GM18868 (cell line): ENCODE data around the gene ADORA2B.
"Not testable (repeated sequence)": the region's sequence is repeated elsewhere in the genome, so short reads cannot be mapped to it uniquely, and the experiment has no call there.

ENCODE experiments used
- ATAC-seq: cut with Tn5 transposase; IDR thresholded peaks from one replicate; pipeline ENCODE4 v1.9.1; 2021; ENCODE audit warnings: mild to moderate bottlenecking, moderate library complexity; ENCODE audit not compliant: unreplicated experiment

Gene ADORA2B

GRCh38 chr17:15944759-15945526 is at the start of gene ADORA2B:
TSS of gene ADORA2B (plus strand) at chr17:15945130. CDS start at chr17:15945249, 119 bp downstream.
- ATAC-seq, result peak; percentile 66

GRCh38 chr17:15896277-15896676 is 48.7 kb upstream of the ADORA2B start:
- ATAC-seq, result no peak

DNA sequence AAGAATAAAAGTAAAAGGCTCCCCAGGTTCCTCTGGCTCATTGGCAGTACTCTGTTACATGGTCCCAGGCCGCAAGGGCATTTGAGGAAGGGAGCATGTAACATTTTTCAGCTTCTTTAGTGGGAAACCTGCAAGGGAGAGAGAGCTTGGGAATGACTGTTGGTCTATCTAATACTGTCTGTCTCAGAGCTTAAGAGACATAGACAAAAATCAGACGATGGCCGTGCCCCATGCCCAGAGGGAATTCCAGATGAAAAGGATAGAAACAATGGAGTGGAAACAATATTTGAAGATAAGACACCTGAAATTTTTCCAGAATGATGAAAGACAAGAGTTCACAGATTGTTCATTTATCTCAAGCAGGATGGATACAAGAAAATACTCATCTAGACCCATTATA is 48.1 kb upstream of the ADORA2B start:
- no peak for ATAC-seq

GRCh38 chr17:15899596-15899995 is 45.3 kb upstream of the ADORA2B start:
- not testable (repeated sequence) for ATAC-seq

DNA sequence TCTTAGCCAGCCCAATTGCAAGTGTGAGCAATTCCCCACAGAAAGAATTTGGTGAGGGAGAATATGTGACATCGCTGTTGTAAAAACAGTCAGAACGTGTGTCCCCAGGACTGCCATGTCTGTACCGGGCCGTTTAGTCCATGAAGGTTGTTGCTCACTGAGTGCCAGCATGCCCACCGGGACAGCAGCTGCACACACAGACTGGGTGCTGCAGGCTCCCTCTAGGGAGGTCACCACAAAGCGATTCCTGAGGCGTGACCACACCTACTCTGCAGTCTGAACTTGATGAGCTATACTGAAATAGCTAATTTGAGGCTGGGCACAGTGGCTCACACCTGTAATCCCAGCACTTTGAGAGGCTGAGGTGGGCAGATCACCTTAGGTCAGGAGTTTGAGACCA is 44.1 kb upstream of the ADORA2B start:
- ATAC-seq, result no peak

- not testable (repeated sequence) for ATAC-seq
Observed at GRCh38 chr17:15905236-15905635, 39.7 kb upstream of the ADORA2B start.

GRCh38 chr17:15907290-15907689 is 37.6 kb upstream of the ADORA2B start:
- ATAC-seq, result no peak

DNA sequence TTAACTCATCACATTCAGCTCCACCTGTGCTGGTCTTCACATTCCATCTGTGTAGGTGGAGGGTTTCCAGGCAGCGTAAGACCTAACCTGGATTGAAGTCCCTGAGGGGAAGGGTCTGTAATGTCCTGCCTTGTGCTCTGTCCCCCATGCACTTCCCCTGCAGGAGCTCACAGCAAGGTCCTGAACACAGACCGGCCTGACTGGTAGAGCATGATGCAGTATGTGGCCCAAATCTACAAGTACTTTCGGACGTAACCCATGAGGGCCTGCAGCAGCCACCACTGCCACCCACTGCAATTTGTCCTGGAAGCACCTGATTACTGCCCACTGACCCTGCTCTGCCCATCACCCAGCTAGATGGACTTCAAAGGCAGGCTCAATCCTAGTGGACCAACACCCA is 36.6 kb upstream of the ADORA2B start:
- no peak for ATAC-seq

- no peak for ATAC-seq
Observed at GRCh38 chr17:15909481-15909991, 35.4 kb upstream of the ADORA2B start.

DNA sequence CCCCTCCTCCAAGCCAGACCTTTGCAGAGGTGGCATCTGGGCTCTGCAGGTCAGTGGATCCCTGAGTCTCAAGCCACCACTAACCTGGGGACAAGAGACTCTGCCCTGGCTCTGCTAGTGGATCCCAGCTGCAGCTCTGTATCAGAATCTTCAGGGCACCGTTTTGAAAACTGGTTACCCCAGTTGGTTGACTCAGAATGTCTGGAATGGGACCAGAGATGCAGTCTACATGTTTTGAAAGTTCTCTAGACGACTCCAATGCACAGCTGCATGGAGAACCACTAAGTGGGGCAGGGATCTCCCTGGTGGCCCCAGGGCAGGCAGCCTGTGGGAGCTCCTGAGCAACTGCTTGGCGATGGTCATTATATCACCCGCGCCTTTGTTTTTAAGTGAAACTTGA is 34.1 kb upstream of the ADORA2B start:
- ATAC-seq, result no peak

- ATAC-seq, result not testable (repeated sequence)
Observed at GRCh38 chr17:15911701-15912100, 33.2 kb upstream of the ADORA2B start.

DNA sequence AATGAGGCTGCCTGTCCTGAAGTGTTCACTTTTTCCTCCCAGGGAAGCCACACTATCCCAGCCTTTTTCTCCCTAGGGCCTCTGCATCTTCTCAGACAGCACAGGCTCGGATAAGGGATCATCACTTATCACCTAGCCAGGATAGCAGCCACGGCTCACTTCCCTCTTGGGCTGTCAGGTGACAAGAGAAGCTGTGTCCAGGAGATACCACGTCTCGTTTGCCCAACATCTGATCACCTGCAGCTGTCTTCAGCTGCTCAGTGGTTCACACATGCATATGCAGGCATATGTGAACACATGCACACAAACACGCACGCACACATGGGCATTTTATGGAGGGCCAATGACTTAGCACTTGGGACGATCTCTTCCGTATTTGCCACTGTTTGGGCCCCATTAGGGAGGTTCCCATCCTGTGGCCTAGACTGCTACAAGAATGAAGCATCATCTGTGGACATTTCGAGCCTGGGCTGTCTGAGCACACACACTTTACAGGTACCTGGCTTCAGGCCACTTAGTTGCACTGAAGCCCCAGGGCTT is 32.4 kb upstream of the ADORA2B start:
- no peak for ATAC-seq

GRCh38 chr17:15913826-15914225 is 31.1 kb upstream of the ADORA2B start:
- no peak for ATAC-seq

DNA sequence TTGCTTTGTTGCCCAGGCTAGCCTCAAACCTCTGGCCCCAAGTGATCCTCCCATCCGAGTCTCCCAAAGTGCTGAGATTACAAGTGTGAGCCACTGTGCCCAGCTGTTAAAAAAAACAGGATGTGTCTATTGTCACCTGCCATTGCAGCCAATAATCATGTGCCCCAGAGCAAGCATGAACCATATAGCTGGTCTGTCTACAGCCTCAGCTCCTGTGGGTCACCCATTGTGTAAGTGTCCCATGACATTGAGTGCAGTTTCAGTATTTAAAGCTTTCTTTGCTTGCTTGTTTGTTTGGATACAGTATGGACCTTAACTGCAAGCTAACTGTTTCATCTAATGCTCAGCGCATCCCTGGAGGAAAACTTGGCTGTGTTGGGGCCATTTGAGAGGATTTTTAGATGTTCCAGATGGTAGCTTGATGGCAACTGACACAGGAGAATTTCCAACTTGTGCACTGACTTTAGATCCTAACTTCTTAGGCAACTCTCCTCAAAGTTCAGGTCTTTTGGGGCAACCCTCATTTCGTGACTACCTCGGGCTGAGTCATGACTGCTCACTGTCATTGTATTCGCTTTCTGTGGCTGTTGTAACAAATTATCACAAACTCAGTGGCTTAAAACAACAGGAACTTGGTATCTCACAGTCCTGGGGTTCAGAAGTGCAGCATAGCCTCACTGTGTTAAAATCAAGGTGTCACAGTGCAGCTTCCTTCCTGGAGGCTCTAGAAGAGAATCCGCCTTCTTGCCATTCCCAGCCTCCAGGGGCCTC is 30.3 kb upstream of the ADORA2B start:
- no peak for ATAC-seq

DNA sequence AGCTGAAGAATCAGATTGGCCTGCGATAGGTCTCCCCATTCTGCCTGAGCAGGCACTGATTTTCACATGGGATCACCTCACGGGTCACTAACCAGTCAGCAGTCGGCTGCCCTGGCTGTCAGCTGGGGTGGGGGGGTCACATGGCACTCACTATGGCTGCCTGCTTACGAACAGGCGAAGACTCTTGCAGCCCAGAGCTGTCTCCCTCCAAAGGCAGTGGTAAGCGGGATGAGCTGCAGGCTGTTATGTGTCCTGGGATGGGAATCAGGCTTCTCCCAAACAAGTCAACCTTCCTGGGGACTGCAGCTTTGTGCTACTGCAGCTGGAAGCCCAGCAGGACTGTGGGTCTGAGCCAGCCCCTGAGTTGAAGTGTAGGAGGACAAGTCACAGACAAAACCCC is 29.0 kb upstream of the ADORA2B start:
- ATAC-seq, result no peak

GRCh38 chr17:15917021-15917437 is 27.9 kb upstream of the ADORA2B start:
- ATAC-seq, result no peak

DNA sequence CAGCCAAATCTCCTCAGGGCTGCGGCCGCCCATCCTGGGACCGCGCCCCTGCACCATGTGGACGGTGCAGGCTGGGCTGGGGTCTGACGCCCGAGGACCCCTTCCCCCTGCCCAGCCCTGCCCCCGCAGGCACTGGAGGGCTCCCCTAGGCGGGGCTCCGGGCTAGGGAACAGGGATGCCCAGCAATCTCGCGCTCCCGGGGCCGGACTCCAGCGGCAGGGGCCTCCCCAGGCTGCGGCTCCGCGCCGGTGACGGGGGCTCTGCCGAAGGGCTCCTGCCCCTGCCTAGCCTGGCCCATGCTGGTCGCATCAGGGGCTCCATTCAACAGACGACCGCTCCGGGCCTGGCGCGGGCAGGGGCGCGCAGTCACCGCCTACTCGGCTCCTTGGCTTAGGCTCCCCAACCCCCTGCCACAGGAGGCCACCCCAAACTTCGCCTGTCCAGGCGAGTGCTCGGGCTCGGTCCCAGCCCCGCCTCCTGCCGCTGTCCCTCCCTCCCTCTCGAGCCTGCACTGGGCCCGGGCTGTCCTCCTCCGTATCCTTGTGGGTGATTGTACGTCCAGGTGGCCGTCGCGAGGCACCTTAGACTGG is 27.4 kb upstream of the ADORA2B start:
- ATAC-seq, result no peak

DNA sequence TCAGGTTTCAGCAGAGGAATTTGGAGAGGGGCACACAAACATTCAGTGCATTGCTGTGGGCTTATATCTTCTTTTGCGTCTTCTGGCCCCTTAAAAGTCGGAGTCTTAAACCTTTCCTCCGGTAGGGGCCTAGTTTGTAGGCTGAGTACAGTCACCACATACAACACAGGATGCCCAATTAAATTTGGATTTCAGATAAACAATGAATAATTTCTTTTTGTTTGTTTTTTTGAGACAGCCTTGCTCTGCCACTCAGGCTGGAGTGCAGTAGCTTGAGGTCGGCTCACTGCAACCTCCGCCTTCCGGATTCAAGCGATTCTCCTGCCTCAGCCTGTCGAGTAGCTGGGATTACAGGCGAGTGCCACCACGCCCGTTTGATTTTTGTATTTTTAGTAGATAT is 26.7 kb upstream of the ADORA2B start:
- no peak for ATAC-seq

DNA sequence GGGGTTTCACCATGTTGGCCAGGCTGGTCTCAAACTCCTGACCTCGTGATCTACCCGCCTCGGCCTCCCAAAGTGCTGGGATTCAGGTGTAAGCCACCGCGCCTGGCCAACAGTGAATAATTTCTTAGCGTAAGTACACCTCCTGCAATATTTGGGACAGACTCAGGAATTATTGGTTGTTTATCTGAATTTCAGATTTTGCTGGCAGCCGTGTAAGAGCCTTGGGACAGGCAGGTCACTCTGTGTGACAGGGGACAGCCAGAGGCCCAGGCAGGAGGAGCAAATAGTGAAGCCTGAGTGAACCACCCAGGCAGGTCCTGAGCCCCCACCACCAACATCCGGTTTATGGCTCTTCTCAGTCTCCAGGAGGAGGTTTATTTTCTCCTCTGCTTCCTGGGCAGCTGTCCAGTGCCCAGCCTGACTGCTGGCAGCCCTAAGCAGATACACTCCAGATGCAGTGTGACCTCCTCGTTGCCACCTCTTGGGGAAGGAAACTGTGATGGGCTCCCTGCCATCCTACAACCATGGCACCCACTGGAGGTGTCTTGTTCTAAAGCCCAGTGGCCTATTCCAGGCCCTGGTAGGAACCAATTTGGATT is 26.2 kb upstream of the ADORA2B start:
- no peak for ATAC-seq

DNA sequence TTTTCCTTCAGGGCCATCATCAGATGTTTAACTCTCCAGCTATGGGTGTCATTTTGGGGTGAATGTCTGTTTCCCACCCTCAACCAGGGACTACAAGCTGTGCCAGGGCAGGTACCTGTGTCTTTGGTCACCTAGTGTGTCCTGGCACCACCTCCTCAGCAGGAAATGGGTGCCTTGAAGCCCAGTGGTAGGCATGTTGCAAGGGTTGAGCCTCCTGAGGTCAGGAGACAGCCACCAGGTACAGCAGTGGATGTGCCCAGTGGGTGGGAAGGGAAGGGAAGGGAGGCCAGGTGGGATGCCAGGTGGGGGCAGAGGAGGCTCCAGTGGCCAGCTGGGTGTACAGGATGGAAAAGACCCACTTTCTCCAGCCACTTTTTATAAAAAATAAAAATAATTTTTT is 25.5 kb upstream of the ADORA2B start:
- ATAC-seq, result no peak

- no peak for ATAC-seq
Observed at GRCh38 chr17:15920758-15921239, 24.1 kb upstream of the ADORA2B start.
